22Rv1 (cell line): Measurements from ENCODE around the gene VWA8.

Experiments used
- ZFX ChIP-seq: fragments of 450-650 bp; IDR thresholded peaks from 2 replicates; pipeline ENCODE4 v1.6.1; 2017; ENCODE audit warnings: antibody characterized with exemption, borderline replicate concordance
- TF ChIP-seq, protein P1 (sequence below): fragments of 450-650 bp; IDR thresholded peaks from 2 replicates; pipeline ENCODE4 v1.5.1; 2017; ENCODE audit warnings: mild to moderate bottlenecking

DNA sequence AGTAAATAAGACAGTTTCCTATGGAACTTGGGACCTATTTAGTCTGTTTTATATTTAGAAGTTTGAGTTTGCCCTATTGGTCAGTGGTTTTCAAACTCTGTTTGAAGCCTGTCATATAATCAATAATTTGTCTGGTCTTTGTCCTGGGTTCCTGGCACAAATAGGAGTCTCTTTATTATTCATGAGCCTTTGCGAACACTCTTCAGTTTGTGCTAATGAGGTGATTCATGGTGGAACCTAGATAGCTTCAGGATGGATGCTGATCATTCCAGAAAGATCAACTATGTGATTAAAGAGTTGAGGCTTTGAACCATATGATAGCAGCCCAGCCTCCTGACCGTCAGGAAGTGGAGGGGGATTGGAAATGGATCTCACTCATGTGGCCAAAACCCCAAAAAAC is 10.0 kb upstream of the VWA8 start:
- TF ChIP-seq, protein P1, sequence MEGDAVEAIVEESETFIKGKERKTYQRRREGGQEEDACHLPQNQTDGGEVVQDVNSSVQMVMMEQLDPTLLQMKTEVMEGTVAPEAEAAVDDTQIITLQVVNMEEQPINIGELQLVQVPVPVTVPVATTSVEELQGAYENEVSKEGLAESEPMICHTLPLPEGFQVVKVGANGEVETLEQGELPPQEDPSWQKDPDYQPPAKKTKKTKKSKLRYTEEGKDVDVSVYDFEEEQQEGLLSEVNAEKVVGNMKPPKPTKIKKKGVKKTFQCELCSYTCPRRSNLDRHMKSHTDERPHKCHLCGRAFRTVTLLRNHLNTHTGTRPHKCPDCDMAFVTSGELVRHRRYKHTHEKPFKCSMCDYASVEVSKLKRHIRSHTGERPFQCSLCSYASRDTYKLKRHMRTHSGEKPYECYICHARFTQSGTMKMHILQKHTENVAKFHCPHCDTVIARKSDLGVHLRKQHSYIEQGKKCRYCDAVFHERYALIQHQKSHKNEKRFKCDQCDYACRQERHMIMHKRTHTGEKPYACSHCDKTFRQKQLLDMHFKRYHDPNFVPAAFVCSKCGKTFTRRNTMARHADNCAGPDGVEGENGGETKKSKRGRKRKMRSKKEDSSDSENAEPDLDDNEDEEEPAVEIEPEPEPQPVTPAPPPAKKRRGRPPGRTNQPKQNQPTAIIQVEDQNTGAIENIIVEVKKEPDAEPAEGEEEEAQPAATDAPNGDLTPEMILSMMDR, result no peak
- no peak for TF ChIP-seq ZFX
